ENCODE measurements around the gene TMEM86B. TPM values are rescaled to one million over a fixed set of nuclear protein-coding genes. Genes with fewer than 3 reads are reported as not detected.

The TMEM86B gene
- total RNA-seq, 1 donor from 2014 or later = 4.8 TPM

- no peak for TF ChIP-seq CTCF (IDR thresholded peaks at IDR 0.05)
- Histone ChIP-seq H3K4me3 (no peak overlapping the region), H3K27ac (no peak overlapping the region), H3K36me3 (peaks cover 88% of the 10 kb centered on the region), H3K27me3 (ENCODE audit: low read depth) (no peaks in the 10 kb centered on the region), H3K4me1 (no peaks in the 10 kb centered on the region), H3K9me3 (no peaks in the 10 kb centered on the region)
- ATAC-seq = no peak
- DNase-seq = no peak
- intact Hi-C loops (cut with DNase I) = no loop called here
These were observed 1.8 kb upstream of the TMEM86B start for GRCh38 chr19:55230329-55230728.

- no peak for DNase-seq
- Histone ChIP-seq H3K9me3 (no peaks in the 10 kb centered on the region), H3K27ac (no peak overlapping the region), H3K4me3 (no peak overlapping the region), H3K4me1 (no peaks in the 10 kb centered on the region), H3K36me3 (peaks cover 83% of the 10 kb centered on the region), H3K27me3 (ENCODE audit: low read depth) (no peaks in the 10 kb centered on the region)
- TF ChIP-seq CTCF (IDR thresholded peaks at IDR 0.05) = no peak
- intact Hi-C loops (cut with DNase I) = no loop called here
- peak in 1 of 2 donors; percentile 2 for ATAC-seq
These were observed 1.2 kb upstream of the TMEM86B start for GRCh38 chr19:55229789-55230182.

- intact Hi-C loops (cut with DNase I) = no loop called here
- H3K9me3 ChIP-seq = no peaks in the 10 kb centered on the region
- no peak for TF ChIP-seq CTCF (IDR thresholded peaks at IDR 0.05)
- no peak overlapping the region for H3K27ac ChIP-seq
- no peaks in the 10 kb centered on the region for H3K27me3 ChIP-seq (ENCODE audit: low read depth)
- H3K4me3 ChIP-seq = no peak overlapping the region
- DNase-seq (no peak), ATAC-seq (peak in 1 of 2 donors; percentile 3)
- H3K4me1 ChIP-seq = no peaks in the 10 kb centered on the region
- peaks cover 77% of the 10 kb centered on the region for H3K36me3 ChIP-seq
These were observed 704 bp upstream of the TMEM86B start for GRCh38 chr19:55229145-55229788.

GRCh38 chr19:55228015-55228391 is 560 bp downstream of the TMEM86B start:
- no peak for TF ChIP-seq CTCF (IDR thresholded peaks at IDR 0.05)
- no peaks in the 10 kb centered on the region for H3K9me3 ChIP-seq
- no peak for DNase-seq
- H3K4me1 ChIP-seq = no peaks in the 10 kb centered on the region
- H3K36me3 ChIP-seq = peaks cover 65% of the 10 kb centered on the region
- no peak overlapping the region for H3K4me3 ChIP-seq
- ATAC-seq = no peak
- intact Hi-C loops (cut with DNase I) = no loop called here
- H3K27me3 ChIP-seq (ENCODE audit: low read depth) = no peaks in the 10 kb centered on the region
- H3K27ac ChIP-seq = no peak overlapping the region

GRCh38 chr19:55227241-55228014 is 1.1 kb downstream of the TMEM86B start:
- ATAC-seq = no peak
- Histone ChIP-seq H3K27me3 (ENCODE audit: low read depth) (no peaks in the 10 kb centered on the region), H3K4me3 (no peak overlapping the region), H3K27ac (no peak overlapping the region), H3K4me1 (no peaks in the 10 kb centered on the region), H3K36me3 (peaks cover 59% of the 10 kb centered on the region), H3K9me3 (no peaks in the 10 kb centered on the region)
- no peak for TF ChIP-seq CTCF (IDR thresholded peaks at IDR 0.05)
- DNase-seq = no peak
- intact Hi-C loops (cut with DNase I) = no loop called here

All from lower lobe of right lung (tissue), 2 donors.